ENCODE data around the gene LAMC3. TPM values are rescaled to one million over a fixed set of nuclear protein-coding genes. Genes with fewer than 3 reads are reported as not detected.

Gene LAMC3
- total RNA-seq, 1 donor: under 0.01 TPM

Small RNA genes lying within 50 kb of the gene (small RNA-seq; reads per million reads assigned to genes)
- not detected for gene RF00322
- gene RNU6-881P: not detected

Other genes starting within 250 kb of the LAMC3 start
- 21.5 TPM for gene ABL1, start 173.9 kb upstream of the LAMC3 start, total RNA-seq
- under 0.01 TPM for gene QRFP, start 112.4 kb upstream of the LAMC3 start, total RNA-seq
- gene FIBCD1, start 69.9 kb upstream of the LAMC3 start, total RNA-seq: not detected
- gene AIF1L, start 87.4 kb downstream of the LAMC3 start, total RNA-seq: 4.8 TPM
- gene NUP214, start 116.4 kb downstream of the LAMC3 start, total RNA-seq: 36.4 TPM